Hematopoietic multipotent progenitor cell treated with erythropoietin and hydrocortisone succinate and interleukin-3 and kit ligand, for 4 days (in vitro differentiated cells): Measurements from ENCODE around the gene MFSD11.
"Not testable (repeated sequence)": the region's sequence is repeated elsewhere in the genome, so short reads cannot be mapped to it uniquely, and the experiment has no call there.

ENCODE experiments used
- DNase-seq: peaks from one replicate; pipeline ENCODE4 v3.0.0-alpha.2; 2015

MFSD11 gene

GRCh38 chr17:76808326-76808725, 70.4 kb downstream of the MFSD11 start:
- DNase-seq = no peak

- DNase-seq = no peak
Observed at GRCh38 chr17:76810956-76811355, 73.0 kb downstream of the MFSD11 start.

- DNase-seq = no peak
Observed at GRCh38 chr17:76811834-76812233, 73.9 kb downstream of the MFSD11 start.

GRCh38 chr17:76812263-76812662, 74.3 kb downstream of the MFSD11 start:
- DNase-seq = no peak

- DNase-seq = no peak
Observed at GRCh38 chr17:76812968-76813367, 75.0 kb downstream of the MFSD11 start.

GRCh38 chr17:76815907-76816589, 78.1 kb downstream of the MFSD11 start:
- DNase-seq = not testable (repeated sequence)

GRCh38 chr17:76816590-76817135, 78.7 kb downstream of the MFSD11 start:
- DNase-seq = peak; percentile 83

- DNase-seq = no peak
Observed at GRCh38 chr17:76820039-76820438, 82.1 kb downstream of the MFSD11 start.

GRCh38 chr17:76820561-76820960, 82.6 kb downstream of the MFSD11 start:
- DNase-seq = no peak

GRCh38 chr17:76822184-76822778, 84.4 kb downstream of the MFSD11 start:
- DNase-seq = no peak

GRCh38 chr17:76824093-76824492, 86.2 kb downstream of the MFSD11 start:
- DNase-seq = no peak

GRCh38 chr17:76826330-76827068, 88.6 kb downstream of the MFSD11 start:
- no peak for DNase-seq

GRCh38 chr17:76827736-76828135, 89.8 kb downstream of the MFSD11 start:
- no peak for DNase-seq
